H1 (cell line): ENCODE data around the gene DENND2C. TPM values are rescaled to one million over a fixed set of nuclear protein-coding genes. Genes with fewer than 3 reads are reported as not detected.

ENCODE experiments used
- CTCF ChIA-PET: fragments of 300-600 bp; sonication (Branson Sonifier 250); formaldehyde crosslinking; loops from one replicate; lab custom pipeline; 2021; ENCODE audit not compliant: partially characterized antibody; lab: Charles Lee
- POLR2A ChIA-PET: fragments of 300-600 bp; sonication (Branson Sonifier 250); formaldehyde crosslinking; loops from one replicate; lab custom pipeline; 2021; ENCODE audit warnings: inconsistent platforms; ENCODE audit not compliant: partially characterized antibody; lab: Charles Lee
- DNase-seq, 2 experiments: peaks; one replicate each; pipeline versions ENCODE4 v3.0.0 to v3.0.0-alpha.2; 2010 to 2022; ENCODE audit warnings: low spot score in 2 of 2, low read depth in 1 of 2, mixed read lengths in 1 of 2
- FAIRE-seq: peaks from 2 replicates; lab custom pipeline; 2011; peaks lifted over from hg19 to GRCh38; lab: Jason Lieb, UNC
- H2AFZ ChIP-seq: 2 replicates; pipeline ENCODE4 v1.8.1; 2012; ENCODE audit warnings: low read length, inconsistent platforms
- H2AK5ac ChIP-seq: 2 replicates; pipeline ENCODE4 v1.6.1; 2013; ENCODE audit warnings: low read depth, low read length
- H2BK120ac ChIP-seq: replicated peaks from 2 replicates; pipeline ENCODE3; 2013; ENCODE audit warnings: low read depth, low read length, inconsistent platforms
- H2BK12ac ChIP-seq: 2 replicates; pipeline ENCODE4 v1.6.1; 2013; ENCODE audit warnings: low read depth, low read length
- H2BK15ac ChIP-seq: 2 replicates; pipeline ENCODE4 v1.6.1; 2013; ENCODE audit warnings: low read length
- H2BK20ac ChIP-seq: 2 replicates; pipeline ENCODE4 v1.6.1; 2013; ENCODE audit warnings: low read length
- H2BK5ac ChIP-seq: 2 replicates; pipeline ENCODE4 v1.6.1; 2013; ENCODE audit warnings: low read depth, low read length
- H3K14ac ChIP-seq: 2 replicates; pipeline ENCODE4 v1.6.1; 2013; ENCODE audit warnings: inconsistent platforms; ENCODE audit not compliant: insufficient read length
- H3K18ac ChIP-seq: 2 replicates; pipeline ENCODE4 v1.6.1; 2013; ENCODE audit warnings: low read length; ENCODE audit errors: extremely low read depth
- H3K23ac ChIP-seq: 2 replicates; pipeline ENCODE4 v1.6.1; 2013; ENCODE audit warnings: inconsistent platforms; ENCODE audit not compliant: insufficient read length
- H3K23me2 ChIP-seq: 2 replicates; pipeline ENCODE4 v1.6.1; 2013; ENCODE audit warnings: low read depth, low read length
- H3K27ac ChIP-seq: 2 replicates; pipeline ENCODE4 v1.6.1; 2011; ENCODE audit warnings: low read depth, low read length, inconsistent platforms
- H3K27me3 ChIP-seq, 4 experiments: replicated peaks in 1 of 4; 1 replicate in 1 of 4; 2 replicates in 3 of 4; pipeline versions ENCODE4 v1.6.1 to v1.8.1; 2011 to 2013; ENCODE audit warnings: low read length in 3 of 4, mild to moderate bottlenecking in 3 of 4, inconsistent platforms in 2 of 4, mixed read lengths in 2 of 4, moderate library complexity in 1 of 4; ENCODE audit not compliant: control insufficient read depth in 3 of 4, insufficient read depth in 3 of 4; ENCODE audit errors: extremely low read depth in 1 of 4
- H3K36me3 ChIP-seq, 4 experiments: 2 replicates each; pipeline versions ENCODE4 v1.6.1 to v1.8.1; 2011 to 2013; ENCODE audit warnings: mild to moderate bottlenecking in 4 of 4, low read length in 3 of 4, moderate library complexity in 2 of 4, control low read depth in 1 of 4, inconsistent platforms in 1 of 4; ENCODE audit not compliant: insufficient read depth in 4 of 4, control insufficient read depth in 2 of 4
- H3K4ac ChIP-seq: replicated peaks from 2 replicates; pipeline ENCODE3; 2013; ENCODE audit warnings: low read length, low read depth, mixed read lengths, inconsistent platforms; ENCODE audit not compliant: insufficient read length
- H3K4me1 ChIP-seq, 4 experiments: replicated peaks in 1 of 4; 1 replicate in 1 of 4; 2 replicates in 3 of 4; pipeline versions ENCODE4 v1.6.1 to v1.8.1; 2011 to 2013; ENCODE audit warnings: low read length in 3 of 4, inconsistent platforms in 2 of 4, mixed read lengths in 1 of 4; ENCODE audit not compliant: insufficient read depth in 4 of 4, control insufficient read depth in 3 of 4
- H3K4me2 ChIP-seq, 2 experiments: 2 replicates each; pipeline versions ENCODE4 v1.6.1 to v1.8.1; 2011 to 2013; ENCODE audit warnings: low read depth in 2 of 2, low read length in 2 of 2, control low read depth in 1 of 2, inconsistent platforms in 1 of 2, mild to moderate bottlenecking in 1 of 2; ENCODE audit not compliant: insufficient read depth in 1 of 2
- H3K4me3 ChIP-seq, 4 experiments: fragments of 200-600, 300-600 bp in 1 of 4; sonication (generic), shearing (Covaris generic), sonication (Bioruptor Twin) in 1 of 4; 2 replicates each; pipeline versions ENCODE4 v1.5.1 to v1.8.1; 2011 to 2016; ENCODE audit warnings: low read length in 4 of 4, low read depth in 3 of 4, control low read depth in 2 of 4, inconsistent platforms in 2 of 4, mild to moderate bottlenecking in 2 of 4, mixed read lengths in 1 of 4, moderate library complexity in 1 of 4; ENCODE audit not compliant: insufficient read depth in 2 of 4; ENCODE audit errors: extremely low read depth in 1 of 4
- H3K56ac ChIP-seq: replicated peaks from 2 replicates; pipeline ENCODE3; 2013; ENCODE audit warnings: low read depth, mild to moderate bottlenecking, mixed read lengths, low read length, inconsistent platforms; ENCODE audit not compliant: insufficient read length
- H3K79me1 ChIP-seq: 2 replicates; pipeline ENCODE4 v1.6.1; 2013; ENCODE audit warnings: low read depth, low read length, control low read depth
- H3K79me2 ChIP-seq, 2 experiments: 2 replicates each; pipeline versions ENCODE4 v1.6.1 to v1.8.1; 2012 to 2013; ENCODE audit warnings: low read length in 2 of 2, mild to moderate bottlenecking in 2 of 2, inconsistent platforms in 1 of 2; ENCODE audit not compliant: insufficient read depth in 2 of 2, control insufficient read depth in 1 of 2
- H3K9ac ChIP-seq, 4 experiments: replicated peaks in 1 of 4; 1 replicate in 1 of 4; 2 replicates in 3 of 4; pipeline versions ENCODE4 v1.6.1 to v1.8.1; 2011 to 2013; ENCODE audit warnings: low read depth in 3 of 4, low read length in 3 of 4, control low read depth in 2 of 4, mild to moderate bottlenecking in 2 of 4, moderate library complexity in 2 of 4, inconsistent platforms in 1 of 4; ENCODE audit errors: extremely low read depth in 1 of 4
- H3K9me3 ChIP-seq, 2 experiments: 2 replicates each; pipeline versions ENCODE4 v1.6.1 to v1.8.1; 2012 to 2013; ENCODE audit warnings: mild to moderate bottlenecking in 2 of 2, moderate library complexity in 2 of 2, control low read depth in 1 of 2, inconsistent platforms in 1 of 2, low read depth in 1 of 2, low read length in 1 of 2, mixed read lengths in 1 of 2; ENCODE audit not compliant: insufficient read depth in 2 of 2
- H4K20me1 ChIP-seq, 2 experiments: replicated peaks in 1 of 2; 2 replicates each; pipeline versions ENCODE3 to v1.8.1; 2011 to 2013; ENCODE audit warnings: inconsistent platforms in 2 of 2, low read length in 2 of 2, mild to moderate bottlenecking in 1 of 2; ENCODE audit not compliant: insufficient read depth in 2 of 2, control insufficient read depth in 1 of 2
- H4K5ac ChIP-seq: 2 replicates; pipeline ENCODE4 v1.6.1; 2013; ENCODE audit warnings: low read length, low read depth, mixed read lengths, inconsistent platforms; ENCODE audit not compliant: insufficient read length
- H4K8ac ChIP-seq: 2 replicates; pipeline ENCODE4 v1.8.0; 2013; ENCODE audit warnings: mild to moderate bottlenecking, moderate library complexity, low read length, inconsistent platforms; ENCODE audit not compliant: insufficient read depth; ENCODE audit errors: extremely low read depth
- H4K91ac ChIP-seq: replicated peaks from 2 replicates; pipeline ENCODE3; 2013; ENCODE audit warnings: low read length, mixed read lengths, inconsistent platforms; ENCODE audit not compliant: insufficient read length
- WGBS, 2 experiments: shearing (Covaris generic) in 1 of 2; methylation state at CpG; one replicate each; pipeline versions ENCODE4 v1.1.6 to v1.1.7; 2013 to 2015; ENCODE audit warnings: low lambda C conversion rate in 2 of 2, mixed read lengths in 2 of 2, inconsistent platforms in 1 of 2, low coverage in 1 of 2, missing lambda C conversion rate in 1 of 2; ENCODE audit not compliant: insufficient replicate concordance in 2 of 2, insufficient coverage in 1 of 2, insufficient read length in 1 of 2; ENCODE audit errors: extremely low coverage in 1 of 2, missing lambda C conversion rate in 1 of 2; 5-methylcytosine and 5-hydroxymethylcytosine counted together
- polyA plus RNA-seq, 7 experiments: library from polyadenylated mRNA; depleted of rRNA in 3 of 7; stranded (reverse) in 5 of 7; unstranded in 2 of 7; fragments of >200 nt in 5 of 7; fragments of 200-250 nt in 2 of 7; gene quantifications; 1 replicate in 5 of 7; 2 replicates in 1 of 7; 4 replicates in 1 of 7; pipeline versions ENCODE4 v1.2.1 to v1.2.3, GENCODE V29; 2011 to 2013; ENCODE audit warnings: missing spikeins in 2 of 7, mixed read lengths in 2 of 7
- total RNA-seq: library from RNA; stranded (reverse); fragmentation: NEBNext Ultra II Directional; extraction: Animal tissue kit (Norgen Biotek cat#: 25700); gene quantifications from 2 replicates; pipeline ENCODE4 v1.2.1, GENCODE V29; 2021

DENND2C gene
- total and polyA plus RNA-seq, 2 of the 8 experiments (the other 6 are each of a cell fraction or from before 2014, with no cell fraction given) = 1.8 to 5.5 TPM

- Histone ChIP-seq H4K5ac (no peak overlapping the region), H4K8ac (no peak overlapping the region), H3K9me3 (no peaks in the 10 kb centered on the region), H2BK15ac (no peak overlapping the region), H3K4me1 (no peaks in the 10 kb centered on the region), H3K23ac (no peak overlapping the region), H2BK12ac (no peak overlapping the region), H3K23me2 (no peaks in the 10 kb centered on the region), H2AK5ac (no peak overlapping the region), H2BK5ac (no peak overlapping the region), H3K9ac (no peak overlapping the region), H2BK20ac (no peak overlapping the region), H4K91ac (no peak overlapping the region), H3K14ac (no peak overlapping the region), H3K4ac (no peak overlapping the region), H3K27ac (no peak overlapping the region), H2AFZ (no peak overlapping the region), H3K56ac (no peak overlapping the region), H3K27me3 (no peaks in the 10 kb centered on the region), H3K36me3 (no peaks in the 10 kb centered on the region), H3K79me1 (no peaks in the 10 kb centered on the region), H4K20me1 (no peaks in the 10 kb centered on the region), H3K4me3 (no peak overlapping the region), H3K4me2 (no peak overlapping the region), H3K18ac (no peak overlapping the region), H3K79me2 (no peaks in the 10 kb centered on the region), H2BK120ac (no peak overlapping the region)
- FAIRE-seq (no peak), DNase-seq (no peak)
- POLR2A ChIA-PET = interaction anchor here (1.3 kb wide), 1 partner anchor 92 kb away, joined by 3 read pairs; no protein-coding TSS in a partner anchor
- CTCF ChIA-PET = no interaction called here
- WGBS, 2 experiments = 90% methylated on average over 5 of the region's 5 CpGs; no CpG with 5 or more reads in 1 of the 2 experiments
Measured at GRCh38 chr1:114623364-114623763, 46.5 kb downstream of the DENND2C start.
